ENCODE measurements around the gene IRAK1BP1. TPM values are rescaled to one million over a fixed set of nuclear protein-coding genes. Genes with fewer than 3 reads are reported as not detected.

Gene IRAK1BP1
- total RNA-seq, 2 donors from 2014 or later = 5.7 to 6.4 TPM

DNA sequence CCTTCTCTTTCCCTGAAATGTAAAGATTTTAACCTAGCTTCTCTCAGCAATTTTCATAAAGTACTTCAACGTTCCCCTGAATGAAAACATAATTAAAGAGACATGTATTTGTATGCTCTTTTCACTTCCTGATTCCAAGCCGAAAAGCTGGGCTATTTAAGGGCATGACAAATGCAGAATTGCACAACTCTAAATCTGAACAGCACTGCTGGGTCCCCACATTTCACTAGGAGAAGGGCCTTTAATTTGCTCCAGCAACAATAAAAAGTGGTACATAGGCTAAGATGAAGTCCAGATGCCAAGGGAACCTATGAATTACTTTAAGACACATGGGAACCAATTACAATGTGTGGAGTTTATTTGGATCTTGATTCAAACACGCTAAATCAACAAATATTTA, 42.0 kb downstream of the IRAK1BP1 start:
- Mint-ChIP-seq H3K9me3 (no peaks in the 10 kb centered on the region), H3K27me3 (ENCODE audit: insufficient read depth) (peaks cover 26% of the 10 kb centered on the region), H3K27ac (no peak overlapping the region), H3K4me3 (no peak overlapping the region), H3K4me1 (peaks cover 4% of the 10 kb centered on the region), H3K36me3 (ENCODE audit: low read depth) (no peaks in the 10 kb centered on the region)
- no peaks in the 10 kb centered on the region for H3K4me1 ChIP-seq (ENCODE audit: control insufficient read depth, insufficient read depth, low read length)
- H3K9ac ChIP-seq (ENCODE audit: extremely low read depth, low read length, poor library complexity, severe bottlenecking) = no peak overlapping the region
- DNase-seq = no peak
- 97 to 100% methylated on average over 2 to 3 of the region's 3 CpGs for WGBS, 2 experiments (ENCODE audit: insufficient coverage in 1 of 2, insufficient read length in 1 of 2)
- no peak overlapping the region for H3K4me3 ChIP-seq (ENCODE audit: low read length)
- TF ChIP-seq, protein P1, sequence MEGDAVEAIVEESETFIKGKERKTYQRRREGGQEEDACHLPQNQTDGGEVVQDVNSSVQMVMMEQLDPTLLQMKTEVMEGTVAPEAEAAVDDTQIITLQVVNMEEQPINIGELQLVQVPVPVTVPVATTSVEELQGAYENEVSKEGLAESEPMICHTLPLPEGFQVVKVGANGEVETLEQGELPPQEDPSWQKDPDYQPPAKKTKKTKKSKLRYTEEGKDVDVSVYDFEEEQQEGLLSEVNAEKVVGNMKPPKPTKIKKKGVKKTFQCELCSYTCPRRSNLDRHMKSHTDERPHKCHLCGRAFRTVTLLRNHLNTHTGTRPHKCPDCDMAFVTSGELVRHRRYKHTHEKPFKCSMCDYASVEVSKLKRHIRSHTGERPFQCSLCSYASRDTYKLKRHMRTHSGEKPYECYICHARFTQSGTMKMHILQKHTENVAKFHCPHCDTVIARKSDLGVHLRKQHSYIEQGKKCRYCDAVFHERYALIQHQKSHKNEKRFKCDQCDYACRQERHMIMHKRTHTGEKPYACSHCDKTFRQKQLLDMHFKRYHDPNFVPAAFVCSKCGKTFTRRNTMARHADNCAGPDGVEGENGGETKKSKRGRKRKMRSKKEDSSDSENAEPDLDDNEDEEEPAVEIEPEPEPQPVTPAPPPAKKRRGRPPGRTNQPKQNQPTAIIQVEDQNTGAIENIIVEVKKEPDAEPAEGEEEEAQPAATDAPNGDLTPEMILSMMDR (conservative IDR thresholded peaks at IDR 0.05) = no peak
- no peaks in the 10 kb centered on the region for H3K36me3 ChIP-seq (ENCODE audit: control insufficient read depth, insufficient read depth, low read length)
- H3K27me3 ChIP-seq (ENCODE audit: control insufficient read depth, insufficient read depth, low read length, poor library complexity, severe bottlenecking) = peaks cover 24% of the 10 kb centered on the region
- H3K9me3 ChIP-seq (ENCODE audit: control insufficient read depth, low read length) = no peaks in the 10 kb centered on the region
- H3K27ac ChIP-seq (ENCODE audit: low read depth, low read length) = no peak overlapping the region

DNA sequence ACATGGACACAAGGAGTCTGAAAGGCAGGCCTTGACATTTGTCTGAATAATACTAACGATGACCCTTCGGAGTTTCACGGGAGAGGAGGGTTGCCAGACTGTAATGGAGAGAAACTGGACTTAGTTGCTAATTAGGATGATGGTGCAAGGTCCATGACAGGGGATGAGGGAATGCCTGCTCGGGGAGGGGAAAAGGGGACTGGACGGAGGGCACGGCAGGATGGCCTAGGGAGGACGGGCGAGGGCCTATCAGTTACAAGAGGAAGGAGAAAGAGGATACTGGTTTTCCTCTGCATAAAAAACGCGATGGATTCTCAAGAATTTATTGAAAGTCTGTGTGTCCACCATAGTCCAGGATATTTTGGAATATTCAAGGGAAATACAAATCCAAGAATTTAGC, 42.7 kb downstream of the IRAK1BP1 start:
- Mint-ChIP-seq H3K9me3 (no peaks in the 10 kb centered on the region), H3K36me3 (ENCODE audit: low read depth) (no peaks in the 10 kb centered on the region), H3K27me3 (ENCODE audit: insufficient read depth) (peaks cover 26% of the 10 kb centered on the region), H3K4me3 (peak overlapping the region; percentile 54), H3K27ac (no peak overlapping the region), H3K4me1 (peaks cover 4% of the 10 kb centered on the region)
- DNase-seq = no peak
- Histone ChIP-seq H3K27me3 (ENCODE audit: control insufficient read depth, insufficient read depth, low read length, poor library complexity, severe bottlenecking) (peaks cover 24% of the 10 kb centered on the region), H3K4me1 (ENCODE audit: control insufficient read depth, insufficient read depth, low read length) (no peaks in the 10 kb centered on the region), H3K9me3 (ENCODE audit: control insufficient read depth, low read length) (no peaks in the 10 kb centered on the region), H3K27ac (ENCODE audit: low read depth, low read length) (no peak overlapping the region), H3K36me3 (ENCODE audit: control insufficient read depth, insufficient read depth, low read length) (no peaks in the 10 kb centered on the region), H3K9ac (ENCODE audit: extremely low read depth, low read length, poor library complexity, severe bottlenecking) (no peak overlapping the region), H3K4me3 (ENCODE audit: low read length) (peak overlapping the region; percentile 84)
- TF ChIP-seq, protein P1 (conservative IDR thresholded peaks at IDR 0.05) = no peak
- WGBS, 2 experiments (ENCODE audit: insufficient coverage in 1 of 2, insufficient read length in 1 of 2) = 80 to 92% methylated on average over 9 to 10 of the region's 10 CpGs

DNA sequence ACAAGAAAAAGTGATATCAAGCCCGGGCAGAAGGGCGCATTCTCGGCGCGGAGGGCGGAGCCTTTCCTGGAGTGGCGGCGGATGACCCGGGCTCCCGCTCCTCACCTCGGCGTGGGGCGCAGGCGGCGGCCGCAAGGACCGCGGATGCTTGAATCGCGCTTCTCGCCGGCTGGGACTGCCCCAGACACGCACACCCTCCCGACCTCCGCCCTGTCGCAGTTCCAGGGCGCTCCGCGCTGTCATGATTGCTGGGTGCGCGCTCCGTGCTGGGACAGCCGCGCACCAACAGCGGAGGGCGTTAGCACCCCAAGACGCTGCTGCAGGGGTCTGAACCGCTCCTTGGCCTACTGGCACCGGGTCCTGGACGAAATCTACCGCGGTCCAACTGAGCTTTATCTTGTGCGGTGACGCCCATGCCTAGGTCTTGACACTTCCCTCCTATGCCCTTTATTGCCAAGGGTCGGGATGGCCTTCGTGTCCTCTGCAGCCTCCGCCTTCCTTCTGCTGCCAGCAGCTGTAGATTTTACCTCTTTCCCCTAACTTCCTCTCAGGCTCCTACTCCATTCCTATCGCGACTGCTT, 43.3 kb downstream of the IRAK1BP1 start:
- Histone ChIP-seq H3K36me3 (ENCODE audit: control insufficient read depth, insufficient read depth, low read length) (no peaks in the 10 kb centered on the region), H3K27ac (ENCODE audit: low read depth, low read length) (no peak overlapping the region), H3K4me1 (ENCODE audit: control insufficient read depth, insufficient read depth, low read length) (no peaks in the 10 kb centered on the region), H3K4me3 (ENCODE audit: low read length) (peak overlapping the region; percentile 84), H3K9ac (ENCODE audit: extremely low read depth, low read length, poor library complexity, severe bottlenecking) (no peak overlapping the region), H3K27me3 (ENCODE audit: control insufficient read depth, insufficient read depth, low read length, poor library complexity, severe bottlenecking) (peaks cover 24% of the 10 kb centered on the region), H3K9me3 (ENCODE audit: control insufficient read depth, low read length) (no peaks in the 10 kb centered on the region)
- TF ChIP-seq, protein P1 (conservative IDR thresholded peaks at IDR 0.05) = peak; percentile 12
- peaks cover 26% of the 10 kb centered on the region for H3K27me3 Mint-ChIP-seq (ENCODE audit: insufficient read depth)
- no peak overlapping the region for H3K27ac Mint-ChIP-seq
- DNase-seq = peak; percentile 84
- peaks cover 4% of the 10 kb centered on the region for H3K4me1 Mint-ChIP-seq
- 6 to 8% methylated on average over 10 to 49 of the region's 49 CpGs for WGBS, 2 experiments (ENCODE audit: insufficient coverage in 1 of 2, insufficient read length in 1 of 2)
- no peaks in the 10 kb centered on the region for H3K36me3 Mint-ChIP-seq (ENCODE audit: low read depth)
- peak overlapping the region; percentile 54 for H3K4me3 Mint-ChIP-seq
- no peaks in the 10 kb centered on the region for H3K9me3 Mint-ChIP-seq
